ENCODE data around the gene KIF26B.

Gene KIF26B

DNA sequence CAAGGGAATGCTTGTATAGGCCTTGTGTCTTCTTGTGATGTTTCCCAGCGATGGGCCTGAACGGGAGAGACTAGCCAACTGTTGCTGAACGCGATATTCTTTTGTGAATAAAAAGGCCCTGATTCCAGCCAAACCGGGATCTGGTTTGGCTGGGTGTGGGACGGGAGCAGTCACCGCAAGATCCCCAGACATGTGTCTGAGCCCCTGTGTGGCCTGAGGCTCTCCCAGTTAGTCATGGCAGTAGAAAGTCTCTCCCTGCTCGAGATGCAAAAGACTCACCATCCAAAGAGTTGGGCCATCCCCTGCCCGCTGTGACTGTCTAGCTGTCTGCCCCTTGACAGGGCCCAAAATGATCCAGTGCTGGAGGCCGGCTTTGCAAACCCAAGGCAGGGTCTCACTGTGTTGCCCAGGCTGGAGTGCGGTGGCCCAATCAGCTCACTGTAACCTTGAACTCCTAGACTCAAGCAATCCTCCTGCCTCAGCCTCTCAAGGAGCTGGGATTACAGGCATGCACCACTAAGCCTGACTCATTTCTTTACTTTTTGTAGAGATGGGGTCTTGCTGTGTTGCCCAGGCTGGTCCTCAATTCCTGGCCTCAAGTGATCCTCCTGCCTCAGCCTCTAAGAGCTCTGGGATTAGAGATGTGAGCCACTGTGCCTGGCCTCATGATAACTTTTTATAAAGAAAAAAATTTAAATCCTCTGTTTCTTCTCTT is 56.4 kb downstream of the KIF26B start:
- no peak for DNase-seq

GRCh38 chr1:245211761-245212160 is 57.0 kb downstream of the KIF26B start:
- no peak for DNase-seq

- no peak for DNase-seq
Measured at GRCh38 chr1:245212221-245212710, 57.5 kb downstream of the KIF26B start.

DNA sequence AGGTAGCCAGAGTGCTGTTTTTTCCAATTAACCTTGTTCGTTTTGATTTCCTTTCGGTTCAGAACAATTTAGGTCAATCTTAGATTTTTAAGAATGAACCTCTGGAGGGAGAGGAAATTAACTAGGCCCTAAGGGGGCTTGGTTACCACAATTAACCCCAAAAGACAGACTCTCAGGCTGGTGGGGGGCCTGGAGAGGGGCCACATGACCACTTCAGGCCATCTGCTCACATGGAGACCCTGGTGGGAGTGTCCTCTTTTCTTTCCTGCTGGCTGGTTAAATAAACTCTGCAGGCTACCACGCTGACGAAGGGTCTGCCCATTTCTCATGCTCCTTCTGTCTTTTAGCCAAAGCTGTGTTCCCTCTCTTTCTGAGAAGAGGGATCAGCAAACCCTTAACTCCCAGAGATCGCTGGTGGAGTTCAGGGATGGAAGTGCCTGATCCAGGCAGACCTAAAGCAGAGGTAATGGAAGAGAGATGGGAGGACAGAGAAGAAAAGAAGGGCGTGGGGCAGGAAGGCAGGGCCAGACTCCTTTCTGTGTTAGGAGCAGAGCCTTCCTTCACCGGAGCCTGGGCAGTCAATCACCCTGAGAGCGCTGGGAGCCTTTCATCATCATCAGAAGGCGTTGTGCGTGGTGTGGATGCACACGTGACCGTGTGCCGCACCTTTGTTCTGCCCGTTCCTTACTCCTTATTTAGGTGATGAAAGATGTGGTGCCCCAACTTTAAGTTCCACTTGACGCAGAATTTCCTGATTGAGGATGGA is 58.5 kb downstream of the KIF26B start:
- no peak for DNase-seq

GRCh38 chr1:245215071-245215470 is 60.3 kb downstream of the KIF26B start:
- DNase-seq, result no peak

GRCh38 chr1:245216366-245217115 is 61.8 kb downstream of the KIF26B start:
- DNase-seq, result no peak

DNA sequence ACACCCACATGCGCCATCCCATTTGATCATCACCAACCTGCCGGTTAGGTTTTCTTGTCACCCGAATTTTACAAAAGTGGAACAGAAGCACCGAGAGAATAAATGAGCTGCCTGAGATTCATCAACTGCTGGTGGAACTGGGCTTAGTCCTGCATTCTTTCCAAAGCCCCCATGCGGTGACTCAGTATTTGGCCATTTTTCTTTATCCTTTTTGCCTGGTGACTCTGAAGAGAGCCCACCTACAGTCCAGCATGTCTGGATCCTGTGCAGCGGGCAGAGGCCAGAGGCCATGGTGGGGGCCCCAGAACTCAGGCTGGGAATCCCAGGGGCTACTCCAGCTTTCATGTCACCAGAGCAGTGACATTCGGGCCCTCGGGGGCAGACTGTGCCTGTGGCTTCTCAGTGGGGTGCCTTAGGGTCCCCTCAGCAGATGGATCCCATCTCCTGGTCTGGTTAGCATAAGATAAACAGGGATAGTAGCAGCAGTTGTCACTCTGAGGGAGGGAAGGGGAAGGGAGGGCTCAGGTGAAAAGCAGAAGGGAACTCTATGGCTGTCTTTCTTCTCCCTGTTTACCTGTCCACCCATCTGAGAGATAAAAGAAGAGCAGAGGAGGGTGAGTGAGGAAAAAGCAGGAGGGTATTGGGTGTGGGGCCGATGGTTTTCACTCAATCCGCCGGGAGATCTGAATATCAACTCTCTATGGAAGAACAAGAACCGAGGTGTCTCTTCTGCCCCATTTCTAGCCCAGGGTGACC is 63.2 kb downstream of the KIF26B start:
- no peak for DNase-seq

DNA sequence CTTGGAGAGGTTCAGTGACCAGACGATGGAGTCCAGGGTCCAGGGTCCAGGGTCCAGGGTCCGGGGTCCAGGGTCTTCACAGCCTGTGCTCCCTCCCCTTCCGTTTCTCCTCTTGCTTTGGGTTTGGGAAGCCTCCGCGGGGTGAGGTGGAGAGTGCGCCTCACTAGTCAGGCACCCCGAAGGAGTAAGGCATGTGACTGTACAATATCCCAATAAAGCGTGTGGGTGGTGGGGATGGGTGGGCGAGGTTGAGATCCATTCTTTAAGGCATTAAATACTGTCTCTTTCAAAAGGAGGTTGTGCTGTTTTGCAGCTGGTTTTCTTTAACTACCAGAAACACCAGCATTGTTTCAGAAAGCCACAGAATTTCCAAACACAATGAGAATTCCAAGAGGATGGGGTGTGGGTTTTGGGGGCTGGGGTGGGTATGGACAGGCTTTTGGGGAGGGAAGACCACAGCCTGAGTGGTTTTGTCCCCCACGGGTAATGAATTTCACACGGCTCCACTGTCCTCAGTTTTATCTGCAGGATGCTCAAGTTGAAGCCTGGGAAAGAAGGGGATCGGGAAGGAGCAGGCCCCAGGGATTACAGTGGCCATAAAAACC is 65.7 kb downstream of the KIF26B start:
- DNase-seq, result no peak

- no peak for DNase-seq
Measured at GRCh38 chr1:245221805-245222204, 67.0 kb downstream of the KIF26B start.

GRCh38 chr1:245222931-245223595 is 68.3 kb downstream of the KIF26B start:
- DNase-seq, result no peak

DNA sequence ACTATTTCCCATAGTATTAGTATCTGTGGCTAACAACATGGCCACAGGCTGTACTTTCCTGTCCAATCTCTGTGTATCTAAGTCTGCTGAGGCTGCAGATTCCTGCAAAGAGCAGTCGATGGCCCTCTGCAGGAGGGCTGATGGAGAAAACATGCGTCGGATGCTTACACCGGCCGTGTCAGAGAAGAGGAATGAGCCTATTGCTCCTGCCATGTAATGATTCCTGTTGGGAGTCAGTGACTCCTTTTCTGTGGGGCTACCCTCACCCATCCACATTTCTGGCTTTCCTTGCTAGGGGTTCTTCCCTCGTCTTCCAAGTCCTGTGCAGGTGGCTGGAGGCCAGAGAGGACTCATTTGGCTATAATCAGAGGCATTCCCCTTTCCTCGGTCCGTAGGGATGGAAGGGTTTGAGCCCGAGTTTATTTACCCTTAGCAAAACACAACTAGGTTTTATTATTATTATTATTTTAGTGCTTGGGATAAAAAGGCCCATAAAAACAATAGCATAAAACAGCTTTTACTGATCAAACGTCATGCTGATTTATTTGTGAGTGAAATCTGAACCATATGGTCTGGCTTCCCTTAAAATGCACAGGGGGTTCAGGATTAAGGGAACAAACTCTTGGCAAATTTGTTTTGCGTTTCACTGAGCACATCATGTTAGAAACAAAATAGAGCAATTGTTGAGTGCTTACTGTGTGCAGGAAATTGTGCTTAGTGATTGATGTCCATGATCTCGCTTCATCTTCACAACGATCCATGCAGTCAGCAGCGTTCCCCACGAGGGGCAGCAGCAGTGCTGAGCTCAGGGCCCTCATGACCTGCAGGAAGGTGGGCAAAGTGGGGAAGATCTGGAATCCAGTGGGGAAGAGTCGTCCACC is 70.8 kb downstream of the KIF26B start:
- DNase-seq, result no peak

DNA sequence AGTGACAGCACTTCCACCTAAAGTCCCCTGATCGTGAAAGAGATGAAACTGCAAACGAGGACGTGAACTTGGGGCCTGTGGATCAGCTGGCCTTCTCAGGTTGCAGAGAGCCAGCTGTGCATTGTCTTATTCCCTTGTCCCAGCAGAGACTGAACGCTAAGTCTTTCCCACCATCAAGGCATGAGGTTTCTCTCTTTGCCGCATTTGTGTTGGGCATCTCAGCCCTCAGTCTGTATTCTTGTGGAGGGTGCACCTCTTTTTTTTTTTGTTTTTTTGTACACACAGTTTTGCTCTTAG is 71.4 kb downstream of the KIF26B start:
- no peak for DNase-seq

GRCh38 chr1:245229051-245229450 is 74.3 kb downstream of the KIF26B start:
- DNase-seq, result no peak

DNA sequence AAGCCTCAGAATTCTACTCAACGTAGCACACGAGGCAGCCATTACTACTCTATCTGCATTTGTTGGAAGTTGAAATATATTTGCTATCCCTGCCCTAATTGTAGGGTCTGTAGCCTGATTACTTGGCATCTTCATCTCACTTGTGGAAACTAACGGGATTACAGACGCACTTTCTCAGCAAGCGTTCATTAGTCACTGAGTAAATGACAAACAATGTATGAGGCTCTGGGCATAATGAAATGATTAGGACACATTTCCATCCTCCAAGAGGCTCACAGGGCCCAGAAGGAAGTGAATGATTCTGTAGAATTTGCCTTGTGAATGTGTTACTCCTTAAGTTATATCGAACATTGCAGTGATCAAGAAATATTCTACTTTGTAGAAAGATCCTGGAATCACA is 78.1 kb downstream of the KIF26B start:
- no peak for DNase-seq

GRCh38 chr1:245234217-245235081 is 79.7 kb downstream of the KIF26B start:
- no peak for DNase-seq

DNA sequence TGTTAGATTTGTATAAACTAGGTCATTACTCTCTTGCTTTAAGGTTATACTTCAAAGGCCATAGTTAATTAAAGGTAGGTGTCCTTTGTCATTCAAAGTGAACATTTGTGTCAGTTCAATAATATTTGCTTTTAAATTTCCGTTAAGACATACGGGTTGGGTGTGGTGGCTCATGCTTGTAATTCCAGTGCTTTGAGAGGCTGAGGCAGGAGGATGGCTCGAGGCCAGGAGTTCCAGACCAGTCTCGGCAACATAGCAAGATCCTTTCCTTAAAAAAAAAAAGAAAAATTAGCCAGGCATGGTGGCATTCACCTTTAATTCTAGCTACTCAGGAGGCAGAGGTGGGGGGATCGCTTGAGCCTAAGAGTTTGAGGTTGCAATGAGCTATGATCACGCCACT is 80.4 kb downstream of the KIF26B start:
- no peak for DNase-seq

- DNase-seq, result no peak
Measured at GRCh38 chr1:245240648-245241165, 85.9 kb downstream of the KIF26B start.

GRCh38 chr1:245241526-245242130 is 86.8 kb downstream of the KIF26B start:
- no peak for DNase-seq

- no peak for DNase-seq
Measured at GRCh38 chr1:245242989-245243388, 88.2 kb downstream of the KIF26B start.
